ENCODE results near the gene CDCP2. TPM values are rescaled to one million over a fixed set of nuclear protein-coding genes. Genes with fewer than 3 reads are reported as not detected.
"Not testable (repeated sequence)": the region's sequence is repeated elsewhere in the genome, so short reads cannot be mapped to it uniquely, and the experiment has no call there.

CDCP2 gene
- total RNA-seq, 2 donors from 2014 or later: 0.10 TPM; not detected in 1

DNA sequence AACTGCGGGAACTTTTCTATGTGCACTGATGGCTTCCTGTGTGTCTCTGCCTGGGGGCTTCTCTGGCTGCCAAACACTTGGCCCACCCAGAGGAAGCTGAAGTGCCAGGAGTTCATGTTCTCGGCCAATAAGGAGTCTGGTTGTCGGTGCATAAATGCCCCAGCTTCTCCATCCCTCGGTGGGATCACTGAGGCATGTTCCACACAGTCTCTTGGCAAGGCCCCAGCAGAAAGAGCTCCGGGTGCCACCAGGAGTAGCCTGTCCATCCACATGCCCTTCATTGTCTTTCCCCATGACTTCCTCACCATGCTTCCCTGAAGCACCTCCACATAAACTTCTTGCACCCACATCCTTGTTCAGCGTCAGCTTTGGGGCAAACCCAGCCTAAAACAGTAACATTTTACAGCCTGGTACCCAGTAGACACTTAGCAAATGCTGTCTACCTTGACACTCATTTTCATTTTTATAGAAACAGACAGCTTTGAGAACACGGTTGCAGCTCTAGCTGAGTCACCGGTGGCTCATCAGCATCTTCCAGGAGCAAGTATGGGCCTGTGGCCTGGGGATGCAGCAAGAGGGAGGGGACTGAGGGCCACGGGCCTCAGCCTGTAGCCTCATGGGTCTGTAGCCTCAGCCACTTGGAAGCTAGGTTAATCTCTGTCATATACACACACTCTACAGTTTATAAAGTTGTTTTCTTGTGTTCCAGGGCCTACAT, 14.8 kb upstream of the CDCP2 start:
- Histone ChIP-seq H3K36me3 (no peaks in the 10 kb centered on the region), H3K27me3 (no peaks in the 10 kb centered on the region), H3K9ac (ENCODE audit: low read depth in 2 of 2, low read length in 2 of 2) (no peak overlapping the region), H3K9me3 (no peaks in the 10 kb centered on the region), H3K4me1 (peaks cover 9% of the 10 kb centered on the region), H3K4me3 (no peak overlapping the region), H3K27ac (no peak overlapping the region)
- no peak for DNase-seq
- intact Hi-C loops (cut with DNase I): no loop called here
- TF ChIP-seq, protein P1, sequence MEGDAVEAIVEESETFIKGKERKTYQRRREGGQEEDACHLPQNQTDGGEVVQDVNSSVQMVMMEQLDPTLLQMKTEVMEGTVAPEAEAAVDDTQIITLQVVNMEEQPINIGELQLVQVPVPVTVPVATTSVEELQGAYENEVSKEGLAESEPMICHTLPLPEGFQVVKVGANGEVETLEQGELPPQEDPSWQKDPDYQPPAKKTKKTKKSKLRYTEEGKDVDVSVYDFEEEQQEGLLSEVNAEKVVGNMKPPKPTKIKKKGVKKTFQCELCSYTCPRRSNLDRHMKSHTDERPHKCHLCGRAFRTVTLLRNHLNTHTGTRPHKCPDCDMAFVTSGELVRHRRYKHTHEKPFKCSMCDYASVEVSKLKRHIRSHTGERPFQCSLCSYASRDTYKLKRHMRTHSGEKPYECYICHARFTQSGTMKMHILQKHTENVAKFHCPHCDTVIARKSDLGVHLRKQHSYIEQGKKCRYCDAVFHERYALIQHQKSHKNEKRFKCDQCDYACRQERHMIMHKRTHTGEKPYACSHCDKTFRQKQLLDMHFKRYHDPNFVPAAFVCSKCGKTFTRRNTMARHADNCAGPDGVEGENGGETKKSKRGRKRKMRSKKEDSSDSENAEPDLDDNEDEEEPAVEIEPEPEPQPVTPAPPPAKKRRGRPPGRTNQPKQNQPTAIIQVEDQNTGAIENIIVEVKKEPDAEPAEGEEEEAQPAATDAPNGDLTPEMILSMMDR (IDR thresholded peaks at IDR 0.05): no peak

DNA sequence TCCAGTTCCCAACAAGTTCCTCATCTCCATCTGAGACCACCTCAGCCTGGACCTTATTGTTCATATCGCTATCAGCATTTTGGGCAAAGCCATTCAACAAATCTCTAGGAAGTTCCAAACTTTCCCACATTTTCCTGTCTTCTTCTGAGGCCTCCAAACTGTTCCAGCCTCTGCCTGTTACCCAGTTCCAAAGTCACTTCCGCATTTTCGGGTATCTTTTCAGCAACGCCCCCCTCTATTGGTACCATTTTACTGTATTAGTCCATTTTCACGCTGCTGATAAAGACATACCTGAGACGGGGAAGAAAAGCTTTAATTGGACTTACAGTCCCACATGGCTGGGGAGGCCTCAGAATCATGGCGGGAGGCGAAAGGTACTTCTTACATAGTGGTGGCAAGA, 13.6 kb upstream of the CDCP2 start:
- H3K27ac ChIP-seq; H3K9me3 ChIP-seq; H3K36me3 ChIP-seq; H3K4me3 ChIP-seq; H3K27me3 ChIP-seq; H3K4me1 ChIP-seq; H3K9ac ChIP-seq (ENCODE audit: low read depth in 2 of 2, low read length in 2 of 2); DNase-seq; intact Hi-C loops (cut with DNase I): not testable (repeated sequence)

DNA sequence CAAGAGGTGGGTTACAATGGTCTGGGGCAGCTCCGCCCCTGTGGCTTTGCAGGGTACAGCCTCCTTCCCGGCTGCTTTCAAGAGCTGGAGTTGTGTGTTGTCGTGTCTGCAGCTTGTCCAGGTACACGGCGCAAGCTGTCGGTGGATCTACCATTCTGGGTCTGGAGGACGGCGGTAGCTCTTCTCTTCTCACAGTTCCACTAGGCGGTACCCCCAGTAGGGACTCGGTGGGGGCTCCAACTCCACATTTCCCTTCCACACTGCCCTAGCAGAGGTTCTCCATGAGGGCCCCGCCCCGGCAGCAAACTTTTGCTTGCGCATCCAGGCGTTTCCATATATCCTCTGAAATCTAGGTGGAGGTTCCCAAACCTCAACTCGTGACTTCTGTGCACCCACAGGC, 12.3 kb upstream of the CDCP2 start:
- Histone ChIP-seq H3K9me3 (no peaks in the 10 kb centered on the region), H3K36me3 (no peaks in the 10 kb centered on the region), H3K9ac (ENCODE audit: low read depth in 2 of 2, low read length in 2 of 2) (no peak overlapping the region), H3K4me3 (no peak overlapping the region), H3K4me1 (peaks cover 9% of the 10 kb centered on the region), H3K27ac (no peak overlapping the region), H3K27me3 (no peaks in the 10 kb centered on the region)
- TF ChIP-seq, protein P1 (IDR thresholded peaks at IDR 0.05): no peak
- intact Hi-C loops (cut with DNase I): no loop called here
- DNase-seq: no peak

DNA sequence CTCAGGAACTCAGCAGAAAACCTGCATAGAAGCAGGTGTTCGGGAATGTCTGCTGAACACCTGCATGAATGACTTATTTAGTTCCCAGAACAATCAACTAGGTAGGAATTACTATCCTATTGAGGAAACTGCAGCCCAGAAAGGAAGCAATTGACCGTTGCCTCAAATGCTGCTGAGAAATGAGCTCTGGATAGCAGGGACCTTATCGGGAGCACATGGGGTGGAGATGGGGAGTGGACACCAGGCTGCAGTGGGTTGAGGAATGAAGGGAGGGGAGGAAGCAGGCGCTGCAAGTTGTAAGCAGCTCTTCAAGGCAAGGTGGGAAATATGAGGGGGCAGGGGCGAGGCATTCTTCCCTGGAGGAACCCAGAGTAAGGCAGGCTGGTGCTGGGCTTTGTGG, 10.8 kb upstream of the CDCP2 start:
- H3K4me3 ChIP-seq: no peak overlapping the region
- H3K36me3 ChIP-seq: no peaks in the 10 kb centered on the region
- peaks cover 9% of the 10 kb centered on the region for H3K4me1 ChIP-seq
- TF ChIP-seq, protein P1 (IDR thresholded peaks at IDR 0.05): no peak
- H3K9me3 ChIP-seq: no peaks in the 10 kb centered on the region
- peak overlapping the region; percentile 56 for H3K27ac ChIP-seq
- intact Hi-C loops (cut with DNase I): no loop called here
- no peaks in the 10 kb centered on the region for H3K27me3 ChIP-seq
- no peak overlapping the region for H3K9ac ChIP-seq (ENCODE audit: low read depth in 2 of 2, low read length in 2 of 2)
- peak; percentile 55 for DNase-seq

DNA sequence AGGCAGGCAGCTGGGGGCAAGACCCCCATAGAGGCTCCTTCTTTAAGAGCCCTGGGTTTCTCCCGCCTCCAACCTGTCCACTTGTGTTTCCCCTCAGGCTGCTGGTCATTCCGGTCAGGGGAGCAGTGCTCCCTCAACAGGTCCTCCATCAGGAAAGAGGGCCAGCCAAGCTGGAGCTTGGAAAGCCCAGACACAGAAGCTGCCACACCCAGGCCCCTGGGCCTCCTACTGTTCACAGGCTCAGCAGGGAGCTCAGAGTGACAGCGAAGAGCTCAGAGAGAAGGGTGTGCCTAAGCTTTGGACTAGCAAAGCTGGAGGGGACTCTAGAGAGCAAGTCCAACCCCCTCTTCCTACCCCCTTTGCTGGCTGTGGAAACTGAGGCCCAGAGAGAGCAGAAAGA, 10.3 kb upstream of the CDCP2 start:
- H3K36me3 ChIP-seq: no peaks in the 10 kb centered on the region
- H3K4me3 ChIP-seq: no peak overlapping the region
- DNase-seq: peak; percentile 69
- TF ChIP-seq, protein P1 (IDR thresholded peaks at IDR 0.05): no peak
- H3K9ac ChIP-seq (ENCODE audit: low read depth in 2 of 2, low read length in 2 of 2): no peak overlapping the region
- peaks cover 9% of the 10 kb centered on the region for H3K4me1 ChIP-seq
- intact Hi-C loops (cut with DNase I): no loop called here
- peak overlapping the region; percentile 56 for H3K27ac ChIP-seq
- H3K27me3 ChIP-seq: no peaks in the 10 kb centered on the region
- no peaks in the 10 kb centered on the region for H3K9me3 ChIP-seq

DNA sequence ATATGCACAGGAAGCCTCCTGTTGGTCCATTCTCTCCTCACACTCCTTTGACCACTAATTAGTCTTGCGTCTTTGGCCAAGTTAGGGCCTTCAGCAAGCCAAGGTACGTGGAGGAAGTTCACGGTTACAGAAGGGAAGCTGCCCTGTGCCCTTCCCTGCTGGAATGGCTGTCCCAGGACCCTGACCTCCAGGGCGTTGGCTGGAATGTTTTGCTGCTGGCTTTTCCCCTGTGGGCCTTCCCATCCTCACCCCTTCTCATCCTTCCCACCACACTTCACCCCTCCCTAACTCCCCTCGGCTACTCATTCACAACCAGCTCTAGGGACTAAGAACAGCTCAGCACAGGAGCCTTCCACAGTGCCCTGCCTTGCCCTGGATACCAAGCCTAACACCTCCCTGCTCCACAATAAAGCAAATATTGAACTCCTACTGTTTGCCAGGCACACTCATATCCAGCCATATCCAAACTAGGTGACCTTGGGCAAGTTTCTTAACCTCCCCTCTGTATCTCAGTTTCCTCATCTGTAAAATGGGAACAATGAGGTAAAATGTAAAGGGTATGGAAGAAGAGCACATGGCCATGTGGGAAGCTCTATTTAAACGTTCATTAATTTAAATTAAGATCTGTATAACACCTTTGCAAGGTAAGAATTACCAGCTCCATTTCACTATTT, 8.8 kb upstream of the CDCP2 start:
- Histone ChIP-seq H3K4me1 (peaks cover 9% of the 10 kb centered on the region), H3K9me3 (no peaks in the 10 kb centered on the region), H3K4me3 (no peak overlapping the region), H3K27ac (no peak overlapping the region), H3K36me3 (no peaks in the 10 kb centered on the region), H3K9ac (ENCODE audit: low read depth in 2 of 2, low read length in 2 of 2) (peak overlapping the region in 1 of 2 donors; percentile 2), H3K27me3 (no peaks in the 10 kb centered on the region)
- TF ChIP-seq, protein P1 (IDR thresholded peaks at IDR 0.05): no peak
- intact Hi-C loops (cut with DNase I): no loop called here
- DNase-seq: peak; percentile 47
